GM21717 (cell line): ENCODE measurements around the gene PHACTR4.
"Not testable (repeated sequence)": the region's sequence is repeated elsewhere in the genome, so short reads cannot be mapped to it uniquely, and the experiment has no call there.

Experiments
- ATAC-seq: cut with Tn5 transposase; IDR thresholded peaks from one replicate; pipeline ENCODE4 v1.9.1; 2021; ENCODE audit warnings: mild to moderate bottlenecking, moderate library complexity; ENCODE audit not compliant: unreplicated experiment

PHACTR4 gene

GRCh38 chr1:28482138-28482537 lies 112.6 kb downstream of the PHACTR4 start:
- ATAC-seq, result no peak

GRCh38 chr1:28482702-28483101 lies 113.2 kb downstream of the PHACTR4 start:
- no peak for ATAC-seq

GRCh38 chr1:28494737-28495136 lies 125.2 kb downstream of the PHACTR4 start:
- no peak for ATAC-seq

GRCh38 chr1:28499553-28499952 lies 130.0 kb downstream of the PHACTR4 start:
- no peak for ATAC-seq

- ATAC-seq, result no peak
Measured at GRCh38 chr1:28501925-28502324, 132.4 kb downstream of the PHACTR4 start.

- no peak for ATAC-seq
Measured at GRCh38 chr1:28503117-28503516, 133.6 kb downstream of the PHACTR4 start.

- ATAC-seq, result peak; percentile 60
Measured at GRCh38 chr1:28505406-28506187, 136.1 kb downstream of the PHACTR4 start, which contains the start of gene RCC1. TSS of gene RCC1 (plus strand) at chr1:28506043. CDS start at chr1:28529867, 23,824 bp downstream.

GRCh38 chr1:28506907-28507246 lies 137.3 kb downstream of the PHACTR4 start:
- no peak for ATAC-seq

- no peak for ATAC-seq
Measured at GRCh38 chr1:28507247-28507645, 137.7 kb downstream of the PHACTR4 start.

- ATAC-seq, result no peak
Measured at GRCh38 chr1:28507646-28508434, 138.3 kb downstream of the PHACTR4 start.

- no peak for ATAC-seq
Measured at GRCh38 chr1:28508435-28508754, 138.9 kb downstream of the PHACTR4 start.

- ATAC-seq, result no peak
Measured at GRCh38 chr1:28509705-28510272, 140.2 kb downstream of the PHACTR4 start.

GRCh38 chr1:28510273-28510969 lies 140.9 kb downstream of the PHACTR4 start:
- no peak for ATAC-seq

GRCh38 chr1:28510970-28511440 lies 141.5 kb downstream of the PHACTR4 start:
- no peak for ATAC-seq

GRCh38 chr1:28512058-28512611 lies 142.6 kb downstream of the PHACTR4 start:
- ATAC-seq, result no peak

- not testable (repeated sequence) for ATAC-seq
Measured at GRCh38 chr1:28514445-28514933, 144.9 kb downstream of the PHACTR4 start.

GRCh38 chr1:28516518-28516956 lies 147.0 kb downstream of the PHACTR4 start:
- ATAC-seq, result no peak

- ATAC-seq, result no peak
Measured at GRCh38 chr1:28517649-28517999, 148.1 kb downstream of the PHACTR4 start.

GRCh38 chr1:28518000-28518744 lies 148.6 kb downstream of the PHACTR4 start:
- peak; percentile 68 for ATAC-seq

- ATAC-seq, result peak; percentile 30
Measured at GRCh38 chr1:28518745-28519341, 149.3 kb downstream of the PHACTR4 start.
